Measurements from ENCODE around the gene PLAAT2.
"Not testable (repeated sequence)": the region's sequence is repeated elsewhere in the genome, so short reads cannot be mapped to it uniquely, and the experiment has no call there.

Gene PLAAT2

GRCh38 chr11:63574856-63575602, 11.8 kb upstream of the PLAAT2 start:
- no peak for DNase-seq

- DNase-seq: no peak
Measured at GRCh38 chr11:63573881-63574855, 11.0 kb upstream of the PLAAT2 start.

- no peak for DNase-seq
Measured at GRCh38 chr11:63572026-63572688, 9.0 kb upstream of the PLAAT2 start.

- no peak for DNase-seq
Measured at GRCh38 chr11:63569570-63569969, 6.4 kb upstream of the PLAAT2 start.

GRCh38 chr11:63567044-63567840, 4.1 kb upstream of the PLAAT2 start:
- DNase-seq: no peak

- DNase-seq: no peak
Measured at GRCh38 chr11:63564784-63565350, 1.7 kb upstream of the PLAAT2 start.

- peak; percentile 23 to 39 for DNase-seq
Measured at GRCh38 chr11:63564056-63564774, 1.0 kb upstream of the PLAAT2 start.

- no peak for DNase-seq
Measured at GRCh38 chr11:63560506-63561180, 2.5 kb downstream of the PLAAT2 start.

GRCh38 chr11:63558459-63559157, 4.6 kb downstream of the PLAAT2 start:
- DNase-seq: no peak

GRCh38 chr11:63557570-63557969, 5.6 kb downstream of the PLAAT2 start:
- no peak for DNase-seq

- no peak for DNase-seq
Measured at GRCh38 chr11:63556404-63557013, 6.7 kb downstream of the PLAAT2 start.

- DNase-seq: no peak
Measured at GRCh38 chr11:63554877-63555223, 8.3 kb downstream of the PLAAT2 start.

GRCh38 chr11:63553759-63554158, 9.4 kb downstream of the PLAAT2 start:
- no peak for DNase-seq

GRCh38 chr11:63552921-63553320, 10.3 kb downstream of the PLAAT2 start:
- no peak for DNase-seq

GRCh38 chr11:63551889-63552266, 11.3 kb downstream of the PLAAT2 start:
- DNase-seq: no peak

GRCh38 chr11:63551091-63551888, 11.9 kb downstream of the PLAAT2 start:
- DNase-seq: no peak

- DNase-seq: not testable (repeated sequence)
Measured at GRCh38 chr11:63550156-63550700, 13.0 kb downstream of the PLAAT2 start.

GRCh38 chr11:63549411-63549810, 13.8 kb downstream of the PLAAT2 start:
- DNase-seq: no peak

GRCh38 chr11:63548178-63548577, 15.0 kb downstream of the PLAAT2 start:
- DNase-seq: no peak

Measured in NCI-H187 (cell line).